HG02763 (cell line): Measurements from ENCODE around the gene CACNA2D3.

Source experiments
- ATAC-seq: cut with Tn5 transposase; IDR thresholded peaks from one replicate; pipeline ENCODE4 v1.9.1; 2021; ENCODE audit warnings: mild to moderate bottlenecking, moderate library complexity; ENCODE audit not compliant: unreplicated experiment

Gene CACNA2D3

GRCh38 chr3:54772746-54773145 is 650.4 kb downstream of the CACNA2D3 start:
- ATAC-seq = no peak

DNA sequence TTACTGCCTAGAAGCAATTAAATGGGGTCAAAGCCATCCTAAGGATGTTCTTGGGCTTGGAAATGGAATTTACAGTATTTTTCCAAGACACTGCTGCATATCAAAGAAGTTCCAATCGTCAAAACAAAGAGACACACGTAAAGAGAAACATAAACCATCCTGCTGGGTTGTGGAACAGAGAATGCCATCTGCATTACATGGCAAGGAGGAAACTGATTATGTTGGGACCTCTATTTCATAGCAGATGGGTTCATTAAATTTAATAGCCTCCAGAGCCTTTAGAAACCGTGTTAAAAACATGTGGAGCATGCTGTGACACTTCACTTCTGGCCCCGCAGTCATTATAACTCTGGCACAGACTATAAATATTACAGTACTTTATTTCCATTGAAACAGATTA is 650.9 kb downstream of the CACNA2D3 start:
- ATAC-seq = no peak

DNA sequence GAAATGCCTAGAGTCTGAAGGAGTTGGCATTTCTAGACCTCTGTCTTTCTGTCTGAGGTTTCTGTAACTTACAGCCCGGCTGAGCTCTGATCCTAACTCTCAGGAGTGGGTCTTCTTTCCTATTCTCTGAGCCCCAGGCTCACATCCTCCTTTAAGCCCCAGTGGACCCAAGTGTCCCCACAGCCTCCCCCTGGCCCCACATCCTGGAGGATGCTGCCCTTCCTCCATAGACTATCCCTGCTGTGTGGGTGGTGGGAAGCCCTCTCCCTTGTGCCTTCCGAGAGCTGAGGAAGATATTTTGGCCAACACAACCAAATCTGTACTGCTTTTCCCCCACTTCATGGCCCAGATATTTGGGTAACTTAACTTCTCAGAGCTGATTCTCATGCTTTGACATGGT is 654.2 kb downstream of the CACNA2D3 start:
- no peak for ATAC-seq

DNA sequence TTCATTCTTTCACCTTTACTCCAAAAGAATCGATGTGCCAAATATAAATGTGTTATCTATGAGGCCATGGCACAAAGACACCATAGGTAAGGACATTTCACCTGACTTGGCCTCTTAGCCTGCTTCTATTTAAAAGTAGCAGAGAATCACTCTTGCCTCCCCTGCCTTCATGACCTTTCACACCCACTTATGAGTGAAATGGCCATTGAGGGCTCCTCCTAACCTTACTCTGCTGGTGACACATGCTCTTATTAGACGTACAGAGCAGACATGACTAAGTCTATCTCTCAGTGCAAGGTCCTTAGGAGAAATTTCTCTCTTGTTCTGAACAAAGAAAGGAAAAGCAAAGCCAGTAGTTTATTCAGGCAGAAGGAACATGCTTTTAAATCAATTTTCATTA is 654.8 kb downstream of the CACNA2D3 start:
- ATAC-seq = no peak

DNA sequence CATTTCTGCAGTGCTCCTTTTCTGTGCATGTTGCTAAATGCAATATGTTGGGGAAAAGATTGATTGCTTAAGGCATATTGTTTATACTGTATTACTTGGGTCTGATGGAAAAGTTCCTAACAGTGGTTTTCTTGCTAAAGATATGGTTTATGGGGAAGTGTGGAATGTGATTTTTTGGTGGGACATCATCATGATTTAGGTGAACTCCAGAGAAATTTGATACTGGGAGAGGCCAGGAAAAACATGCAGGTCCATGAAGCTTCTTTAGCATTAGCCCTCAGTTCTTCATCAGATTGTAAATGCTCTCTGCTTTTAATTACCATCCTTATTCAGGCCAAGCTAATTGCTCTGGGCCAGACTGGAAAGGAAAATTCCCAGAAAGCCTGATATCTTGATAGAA is 658.0 kb downstream of the CACNA2D3 start:
- ATAC-seq = no peak

DNA sequence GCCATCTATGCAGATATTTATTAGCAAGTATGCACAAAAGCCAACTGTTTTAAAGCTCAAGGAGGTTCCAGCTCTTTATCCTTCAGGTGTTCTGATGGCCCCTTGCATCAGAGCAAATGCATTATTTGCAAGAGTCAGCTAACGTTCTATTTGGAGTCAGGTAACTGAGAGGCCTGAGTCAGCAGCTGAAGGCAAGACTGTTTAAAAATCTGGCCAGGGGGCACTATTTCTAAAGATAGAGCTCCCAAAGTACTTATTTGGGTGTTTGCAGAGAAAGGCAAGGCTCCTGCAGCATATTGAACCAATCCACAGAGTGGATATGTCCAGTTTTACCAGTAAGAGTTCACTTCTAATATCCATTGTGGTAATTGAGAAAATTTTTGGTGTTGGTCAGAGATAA is 659.4 kb downstream of the CACNA2D3 start:
- no peak for ATAC-seq

GRCh38 chr3:54783611-54784010 is 661.3 kb downstream of the CACNA2D3 start:
- no peak for ATAC-seq

- no peak for ATAC-seq
Measured at GRCh38 chr3:54784021-54784420, 661.7 kb downstream of the CACNA2D3 start.

DNA sequence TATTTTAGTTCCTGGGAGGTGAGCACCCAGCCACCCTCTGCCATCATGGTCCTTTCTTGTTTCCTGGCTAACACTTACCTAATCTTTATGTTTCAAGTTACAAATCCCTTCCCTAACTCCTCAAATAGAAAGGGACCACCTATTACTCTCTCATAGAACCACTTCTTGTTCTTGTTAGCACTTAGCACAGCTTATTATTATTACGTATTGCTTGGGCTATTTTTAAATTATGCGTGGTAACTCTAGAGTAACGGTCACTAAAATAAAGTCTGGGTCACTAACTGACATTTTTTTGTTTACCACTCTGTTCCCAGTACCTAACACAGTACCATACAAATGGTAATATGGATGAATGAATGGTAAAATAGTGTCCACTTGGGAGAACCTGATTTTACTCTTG is 663.6 kb downstream of the CACNA2D3 start:
- ATAC-seq = no peak

DNA sequence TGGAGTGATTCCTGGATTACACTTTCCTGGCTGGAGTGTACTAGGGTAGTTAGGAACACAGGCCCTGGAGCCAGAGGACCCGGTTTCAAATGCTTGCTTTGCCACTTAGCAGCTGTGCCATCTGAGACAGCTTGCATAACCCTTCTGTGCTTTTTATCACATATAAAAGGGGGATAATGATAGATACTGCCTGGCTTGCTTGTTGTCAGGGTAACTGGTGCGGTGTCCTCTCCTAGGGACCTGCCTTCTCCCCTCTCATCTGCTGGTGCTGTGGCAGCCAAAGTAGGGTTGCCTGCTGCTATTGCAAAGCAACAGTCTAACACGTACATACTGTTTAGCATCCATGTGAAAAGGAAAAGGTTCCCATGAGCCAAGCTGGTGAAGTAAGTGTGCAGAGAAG is 667.7 kb downstream of the CACNA2D3 start:
- ATAC-seq = no peak

DNA sequence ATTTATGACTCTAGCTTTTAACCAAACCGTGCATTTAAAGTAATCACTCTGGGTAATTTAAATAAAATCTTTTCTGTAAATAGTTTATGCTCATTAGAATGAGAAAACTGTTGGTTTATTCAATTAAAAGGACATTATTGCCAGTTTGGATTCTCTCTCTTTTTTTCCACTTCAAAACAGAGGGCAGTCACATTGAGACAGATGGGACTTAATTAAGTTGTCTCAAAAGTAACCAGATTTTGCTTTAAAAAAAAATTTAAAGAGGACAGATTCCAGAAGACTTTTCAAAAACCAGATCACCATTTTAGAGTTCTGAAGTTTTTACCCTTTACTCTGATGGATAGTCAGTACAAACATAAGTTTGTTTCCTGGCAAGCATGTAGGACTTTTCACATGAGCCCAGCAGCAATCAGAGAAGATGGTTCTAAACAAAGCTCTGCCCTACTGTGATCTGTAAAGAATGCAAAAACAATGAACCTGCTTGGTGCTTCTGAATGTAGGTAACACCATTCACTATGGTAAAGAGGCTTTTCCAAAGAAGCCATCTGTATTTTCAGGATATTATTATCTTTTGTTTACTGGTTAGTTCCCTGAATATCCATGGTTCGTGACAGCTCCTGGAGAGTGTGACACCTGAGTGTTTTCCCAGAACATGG is 669.3 kb downstream of the CACNA2D3 start:
- ATAC-seq = no peak

GRCh38 chr3:54792584-54792983 is 670.2 kb downstream of the CACNA2D3 start:
- no peak for ATAC-seq

DNA sequence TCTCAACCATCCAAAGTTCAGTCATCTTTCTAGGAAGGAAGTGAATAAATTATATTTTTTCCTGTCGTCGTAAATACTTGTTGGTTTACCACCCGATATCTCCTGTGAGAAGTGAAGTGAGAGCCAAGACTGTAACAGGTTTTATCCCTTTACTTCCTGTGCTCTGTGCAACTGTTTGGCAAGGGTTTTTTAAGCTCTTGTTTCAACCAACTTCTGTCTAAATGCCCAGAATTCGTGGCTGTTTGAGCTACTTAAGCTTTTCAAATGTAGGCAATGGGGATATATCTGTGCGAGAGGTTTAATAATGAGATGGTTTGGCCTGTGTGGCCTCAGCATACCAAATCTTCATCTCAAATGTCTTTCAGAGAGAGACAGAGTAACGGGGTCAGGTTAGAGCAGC is 670.8 kb downstream of the CACNA2D3 start:
- ATAC-seq = no peak

DNA sequence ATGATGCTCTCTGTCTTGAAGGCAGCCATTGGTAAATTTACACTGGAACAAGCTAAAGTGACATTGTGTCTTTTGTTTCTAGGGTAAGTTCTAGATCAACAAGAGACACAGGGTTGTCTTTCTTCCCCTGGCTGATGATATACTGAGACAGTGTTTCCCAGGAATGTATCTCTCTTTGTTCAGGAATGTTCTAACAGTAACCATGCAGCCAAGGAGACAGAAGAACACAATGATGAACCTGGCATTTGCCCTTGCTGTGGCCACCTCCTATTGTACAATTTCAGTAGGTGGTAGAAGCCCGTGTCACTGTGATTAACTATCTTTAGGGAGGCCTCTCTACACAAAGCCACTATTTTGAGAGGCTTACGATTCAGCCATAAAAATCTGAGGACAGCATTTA is 674.8 kb downstream of the CACNA2D3 start:
- no peak for ATAC-seq

DNA sequence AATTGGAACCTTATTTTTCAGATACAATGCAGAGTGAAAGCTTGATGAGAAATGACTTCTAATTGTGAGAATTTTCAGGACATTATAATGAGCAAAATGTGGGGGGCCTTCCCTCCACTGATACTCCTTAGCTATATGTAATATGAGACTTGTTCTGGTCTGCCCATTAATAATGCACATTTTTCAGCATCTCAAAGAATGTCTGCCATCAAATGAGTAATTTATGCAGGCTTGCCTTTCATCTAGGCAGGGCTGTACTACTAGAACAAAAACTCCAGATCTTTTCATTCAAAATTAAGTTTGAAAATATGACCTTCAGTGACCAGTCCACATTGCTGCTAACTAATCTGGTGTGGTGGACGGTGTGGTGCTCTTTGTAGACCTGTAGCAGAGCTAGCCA is 678.1 kb downstream of the CACNA2D3 start:
- no peak for ATAC-seq

DNA sequence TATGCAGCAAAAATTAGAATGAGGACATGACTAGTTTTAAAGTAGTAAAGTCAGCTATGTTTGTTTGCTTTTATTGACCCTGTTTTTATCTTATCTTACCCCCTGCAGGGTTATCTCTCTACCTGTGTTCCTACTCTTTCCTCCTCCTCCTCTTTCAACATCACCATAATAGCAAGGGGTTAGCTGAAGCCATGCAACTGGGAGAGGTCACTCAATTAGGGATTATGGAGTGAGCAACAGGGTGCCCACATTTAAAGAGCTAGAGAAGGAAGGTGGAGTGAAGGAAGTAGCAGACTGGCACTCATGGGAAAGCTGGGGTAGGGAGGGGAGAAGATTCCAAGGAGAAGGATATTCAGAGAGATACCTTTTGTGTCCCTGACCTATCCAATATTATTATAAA is 679.6 kb downstream of the CACNA2D3 start:
- no peak for ATAC-seq

GRCh38 chr3:54810401-54810800 is 688.0 kb downstream of the CACNA2D3 start:
- ATAC-seq = no peak

DNA sequence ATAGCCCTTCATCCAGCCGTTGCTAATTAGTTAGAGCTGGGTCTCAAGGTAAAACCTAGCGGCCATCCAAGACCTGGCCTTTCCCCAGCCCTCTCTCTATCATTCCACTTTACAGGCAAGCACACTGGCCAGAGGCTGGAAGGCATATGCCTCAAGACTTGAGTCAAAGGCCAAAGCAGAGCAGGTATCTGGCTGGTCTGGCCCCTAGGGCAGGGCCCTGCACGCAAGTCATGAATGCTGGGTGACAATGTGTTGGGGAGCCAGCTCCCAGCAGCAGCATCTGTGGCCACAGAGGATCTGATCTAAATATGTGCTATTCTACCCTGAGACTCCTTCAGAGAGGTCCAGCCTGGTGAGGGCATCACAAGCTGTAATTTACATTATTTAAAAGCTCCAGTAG is 691.9 kb downstream of the CACNA2D3 start:
- no peak for ATAC-seq

DNA sequence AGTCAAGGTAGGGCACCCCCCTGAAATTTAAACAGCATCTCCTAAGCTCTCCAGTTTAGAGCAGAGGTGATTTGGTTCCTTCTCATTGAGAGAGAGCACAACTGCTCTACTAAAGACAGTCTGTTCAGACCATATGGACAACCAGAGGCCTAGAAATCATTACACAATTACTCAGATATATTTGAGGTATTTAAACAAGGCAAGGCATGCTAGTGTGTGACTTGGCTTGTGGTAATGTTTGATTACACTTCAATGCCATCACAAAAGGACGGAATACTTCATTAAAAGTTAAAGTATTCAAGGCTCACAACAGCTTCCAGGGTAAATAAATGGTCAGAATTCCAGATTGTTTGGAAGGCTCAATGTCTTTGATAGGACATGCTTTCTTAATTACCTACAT is 695.3 kb downstream of the CACNA2D3 start:
- ATAC-seq = no peak

- ATAC-seq = no peak
Measured at GRCh38 chr3:54818486-54818885, 696.1 kb downstream of the CACNA2D3 start.

DNA sequence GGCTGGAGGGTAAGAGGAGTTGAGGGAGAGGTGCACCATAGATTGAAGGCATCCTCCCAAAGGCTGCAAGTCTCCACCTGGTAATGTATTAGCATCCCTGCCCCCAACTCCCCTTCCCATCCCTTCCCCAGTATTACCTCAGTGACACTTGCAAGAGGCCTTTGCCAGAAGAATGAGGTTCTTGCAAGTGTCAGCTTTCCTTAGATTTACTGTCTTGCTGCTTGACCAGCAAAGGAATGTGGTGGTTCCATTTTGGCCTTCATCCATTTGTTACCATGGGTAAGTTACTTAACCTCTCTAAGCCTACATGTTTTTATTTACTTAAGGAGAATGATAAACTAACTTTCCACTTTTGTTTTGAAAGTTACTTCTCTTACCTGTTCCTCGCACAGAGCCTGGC is 696.6 kb downstream of the CACNA2D3 start:
- no peak for ATAC-seq

DNA sequence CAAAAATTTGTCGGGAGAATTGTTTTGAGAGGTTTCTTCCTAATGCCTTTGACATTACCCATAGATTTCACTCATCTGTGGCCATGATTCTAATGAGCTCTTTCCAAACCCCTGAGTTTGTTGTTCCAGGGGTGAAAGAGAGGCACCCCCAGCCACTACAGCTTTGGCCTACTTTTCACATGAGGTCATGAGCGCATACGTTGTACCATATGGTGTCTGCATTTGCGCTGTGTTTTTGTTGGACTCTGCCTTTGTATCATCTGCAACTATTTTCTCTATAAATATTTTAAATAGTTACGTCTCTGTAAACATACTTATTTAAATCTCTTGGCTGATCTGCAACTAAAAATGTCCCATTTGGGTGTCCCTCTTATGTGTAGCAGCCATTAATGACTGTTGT is 697.6 kb downstream of the CACNA2D3 start:
- no peak for ATAC-seq

GRCh38 chr3:54822206-54822605 is 699.9 kb downstream of the CACNA2D3 start:
- ATAC-seq = no peak
